ENCODE measurements around the gene DUS1L. TPM values are rescaled to one million over a fixed set of nuclear protein-coding genes. Genes with fewer than 3 reads are reported as not detected.
A peak's percentile ranks its signal among the peaks of the same experiment; 100 is the strongest.

The DUS1L gene
- total RNA-seq, result 69.3 and 73.3 TPM in 2 replicates
- long read RNA-seq, partial matches to known transcripts, result 3 of 7 reads
- long read RNA-seq, other reads (novel, unspliced or antisense), result 4 of 7 reads

- Mint-ChIP-seq H3K9me3 (ENCODE audit: unreplicated experiment) (no peaks in the 10 kb centered on the region), H3K4me3 (ENCODE audit: unreplicated experiment) (peak within 1 kb of the TSS; percentile 65), H3K4me1 (ENCODE audit: unreplicated experiment) (peaks cover 7% of the 10 kb centered on the region), H3K27ac (ENCODE audit: unreplicated experiment) (peak within 1 kb of the TSS; percentile 63), H3K36me3 (ENCODE audit: unreplicated experiment) (no peaks in the 10 kb centered on the region), H3K27me3 (ENCODE audit: unreplicated experiment) (no peaks in the 10 kb centered on the region)
- TF ChIP-seq CTCF (IDR thresholded peaks at IDR 0.05), result no peak
- no peak for DNase-seq (ENCODE audit: extremely low spot score, unreplicated experiment)
These were observed at the start of gene DUS1L for GRCh38 chr17:82065638-82066303. Gene DUS1L (minus strand): TSS chr17:82065804. CDS start chr17:82065059, 745 bp downstream.

- Mint-ChIP-seq H3K4me3 (ENCODE audit: unreplicated experiment) (no peak overlapping the region), H3K4me1 (ENCODE audit: unreplicated experiment) (peaks cover 5% of the 10 kb centered on the region), H3K27me3 (ENCODE audit: unreplicated experiment) (no peaks in the 10 kb centered on the region), H3K9me3 (ENCODE audit: unreplicated experiment) (no peaks in the 10 kb centered on the region), H3K36me3 (ENCODE audit: unreplicated experiment) (peaks cover 4% of the 10 kb centered on the region), H3K27ac (ENCODE audit: unreplicated experiment) (no peak overlapping the region)
- DNase-seq (ENCODE audit: extremely low spot score, unreplicated experiment), result no peak
- TF ChIP-seq CTCF (IDR thresholded peaks at IDR 0.05), result no peak
These were observed 49.3 kb upstream of the DUS1L start for GRCh38 chr17:82114872-82115271.

- no peak overlapping the region for H3K27ac Mint-ChIP-seq (ENCODE audit: unreplicated experiment)
- H3K27me3 Mint-ChIP-seq (ENCODE audit: unreplicated experiment), result no peaks in the 10 kb centered on the region
- H3K9me3 Mint-ChIP-seq (ENCODE audit: unreplicated experiment), result no peaks in the 10 kb centered on the region
- no peak for DNase-seq (ENCODE audit: extremely low spot score, unreplicated experiment)
- TF ChIP-seq CTCF (IDR thresholded peaks at IDR 0.05), result no peak
- H3K4me3 Mint-ChIP-seq (ENCODE audit: unreplicated experiment), result no peak overlapping the region
- H3K36me3 Mint-ChIP-seq (ENCODE audit: unreplicated experiment), result peaks cover 4% of the 10 kb centered on the region
- H3K4me1 Mint-ChIP-seq (ENCODE audit: unreplicated experiment), result peaks cover 5% of the 10 kb centered on the region
These were observed 48.8 kb upstream of the DUS1L start for GRCh38 chr17:82114447-82114846.

- no peak for TF ChIP-seq CTCF (IDR thresholded peaks at IDR 0.05)
- DNase-seq (ENCODE audit: extremely low spot score, unreplicated experiment), result no peak
- Mint-ChIP-seq H3K4me3 (ENCODE audit: unreplicated experiment) (no peak overlapping the region), H3K27ac (ENCODE audit: unreplicated experiment) (no peak overlapping the region), H3K27me3 (ENCODE audit: unreplicated experiment) (no peaks in the 10 kb centered on the region), H3K9me3 (ENCODE audit: unreplicated experiment) (no peaks in the 10 kb centered on the region), H3K4me1 (ENCODE audit: unreplicated experiment) (peaks cover 3% of the 10 kb centered on the region), H3K36me3 (ENCODE audit: unreplicated experiment) (peaks cover 4% of the 10 kb centered on the region)
These were observed 48.3 kb upstream of the DUS1L start for GRCh38 chr17:82113941-82114340.

- H3K27ac Mint-ChIP-seq (ENCODE audit: unreplicated experiment), result no peak overlapping the region
- TF ChIP-seq CTCF (IDR thresholded peaks at IDR 0.05), result no peak
- H3K4me1 Mint-ChIP-seq (ENCODE audit: unreplicated experiment), result peaks cover 2% of the 10 kb centered on the region
These were observed 47.8 kb upstream of the DUS1L start for GRCh38 chr17:82113422-82113821.

More at GRCh38 chr17:82113422-82113821, 47.8 kb upstream of the DUS1L start:
- DNase-seq (ENCODE audit: extremely low spot score, unreplicated experiment), result no peak
- no peaks in the 10 kb centered on the region for H3K27me3 Mint-ChIP-seq (ENCODE audit: unreplicated experiment)
- peaks cover 4% of the 10 kb centered on the region for H3K36me3 Mint-ChIP-seq (ENCODE audit: unreplicated experiment)
- H3K4me3 Mint-ChIP-seq (ENCODE audit: unreplicated experiment), result no peak overlapping the region
- H3K9me3 Mint-ChIP-seq (ENCODE audit: unreplicated experiment), result no peaks in the 10 kb centered on the region
